DOHH2 (cell line): ENCODE measurements around the gene MAP2.

ENCODE experiments used
- EZH2phosphoT487 ChIP-seq: fragments of 200-600 bp; sonication (generic); IDR thresholded peaks from 2 replicates; pipeline ENCODE4 v1.6.1; 2017; ENCODE audit warnings: borderline replicate concordance, mild to moderate bottlenecking, antibody characterized with exemption, low read length, moderate library complexity, mixed read lengths
- TF ChIP-seq, protein P1 (sequence below): fragments of 200-600 bp; sonication (generic); IDR thresholded peaks from one replicate; pipeline ENCODE4 v1.5.1; 2014; ENCODE audit warnings: antibody characterized with exemption, mild to moderate bottlenecking, low read depth, low read length; ENCODE audit not compliant: poor library complexity, severe bottlenecking

DNA sequence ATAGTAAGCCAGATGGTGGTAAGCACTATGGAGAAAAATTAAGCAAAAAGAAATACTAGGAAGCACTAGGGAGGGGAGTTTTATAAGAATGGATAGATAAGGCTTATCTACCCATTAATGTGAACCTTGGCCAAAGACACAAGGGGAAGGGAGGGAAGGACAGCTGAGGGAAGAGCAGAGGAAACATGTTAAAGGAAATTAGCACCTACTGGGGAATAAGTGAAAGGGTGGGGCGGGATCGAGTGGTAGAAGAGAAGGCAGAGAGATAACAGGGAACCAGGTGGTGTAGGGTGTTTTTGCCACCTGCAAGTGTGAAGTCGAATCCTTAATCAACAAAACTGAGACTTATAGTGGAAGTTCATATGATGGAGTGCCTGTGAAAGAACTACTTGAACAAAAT, 349.5 kb downstream of the MAP2 start:
- TF ChIP-seq, protein P1, sequence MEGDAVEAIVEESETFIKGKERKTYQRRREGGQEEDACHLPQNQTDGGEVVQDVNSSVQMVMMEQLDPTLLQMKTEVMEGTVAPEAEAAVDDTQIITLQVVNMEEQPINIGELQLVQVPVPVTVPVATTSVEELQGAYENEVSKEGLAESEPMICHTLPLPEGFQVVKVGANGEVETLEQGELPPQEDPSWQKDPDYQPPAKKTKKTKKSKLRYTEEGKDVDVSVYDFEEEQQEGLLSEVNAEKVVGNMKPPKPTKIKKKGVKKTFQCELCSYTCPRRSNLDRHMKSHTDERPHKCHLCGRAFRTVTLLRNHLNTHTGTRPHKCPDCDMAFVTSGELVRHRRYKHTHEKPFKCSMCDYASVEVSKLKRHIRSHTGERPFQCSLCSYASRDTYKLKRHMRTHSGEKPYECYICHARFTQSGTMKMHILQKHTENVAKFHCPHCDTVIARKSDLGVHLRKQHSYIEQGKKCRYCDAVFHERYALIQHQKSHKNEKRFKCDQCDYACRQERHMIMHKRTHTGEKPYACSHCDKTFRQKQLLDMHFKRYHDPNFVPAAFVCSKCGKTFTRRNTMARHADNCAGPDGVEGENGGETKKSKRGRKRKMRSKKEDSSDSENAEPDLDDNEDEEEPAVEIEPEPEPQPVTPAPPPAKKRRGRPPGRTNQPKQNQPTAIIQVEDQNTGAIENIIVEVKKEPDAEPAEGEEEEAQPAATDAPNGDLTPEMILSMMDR: no peak
- no peak for TF ChIP-seq EZH2phosphoT487
